NCI-H1048 (cell line): Measurements from ENCODE around the gene SFT2D1.

Experiments
- DNase-seq: peaks from one replicate; lab custom pipeline; 2025; lab: John Stamatoyannopoulos, UW

Gene SFT2D1

GRCh38 chr6:166333172-166333995, 9.0 kb downstream of the SFT2D1 start:
- no peak for DNase-seq

GRCh38 chr6:166331503-166332415, 10.6 kb downstream of the SFT2D1 start:
- no peak for DNase-seq

- DNase-seq = no peak
These were observed 11.7 kb downstream of the SFT2D1 start for GRCh38 chr6:166330612-166331011.

- DNase-seq = no peak
These were observed 16.8 kb downstream of the SFT2D1 start for GRCh38 chr6:166325383-166326042.

GRCh38 chr6:166323395-166323794, 18.9 kb downstream of the SFT2D1 start:
- no peak for DNase-seq

- DNase-seq = no peak
These were observed 23.4 kb downstream of the SFT2D1 start for GRCh38 chr6:166318649-166319600.

GRCh38 chr6:166318227-166318626, 24.1 kb downstream of the SFT2D1 start:
- no peak for DNase-seq

GRCh38 chr6:166317261-166318212, 24.8 kb downstream of the SFT2D1 start:
- no peak for DNase-seq

GRCh38 chr6:166315436-166315835, 26.9 kb downstream of the SFT2D1 start:
- no peak for DNase-seq

- DNase-seq = no peak
These were observed 27.9 kb downstream of the SFT2D1 start for GRCh38 chr6:166314454-166314853.

GRCh38 chr6:166313255-166314070, 28.9 kb downstream of the SFT2D1 start:
- no peak for DNase-seq

GRCh38 chr6:166312832-166313231, 29.5 kb downstream of the SFT2D1 start:
- DNase-seq = no peak

- DNase-seq = no peak
These were observed 31.7 kb downstream of the SFT2D1 start for GRCh38 chr6:166310634-166311033.

GRCh38 chr6:166309977-166310376, 32.4 kb downstream of the SFT2D1 start:
- no peak for DNase-seq

- no peak for DNase-seq
These were observed 33.4 kb downstream of the SFT2D1 start for GRCh38 chr6:166308769-166309589.

GRCh38 chr6:166308033-166308768, 34.1 kb downstream of the SFT2D1 start, which contains the start of gene PRR18:
TSS of gene PRR18 (minus strand) at chr6:166308392. CDS start at chr6:166308142, 250 bp downstream.
- DNase-seq = no peak
